ENCODE measurements around the gene PHF14.

- no peak for TF ChIP-seq POLR2AphosphoS5 (IDR thresholded peaks at IDR 0.05)
- TF ChIP-seq CTCF (IDR thresholded peaks at IDR 0.05) = no peak
Measured at GRCh38 chr7:11026452-11027359, 53.0 kb downstream of the PHF14 start.
